SIG-M5 treated with dmso at 0.1 percent for 504 hours (cell line): ENCODE data around the gene ACAD11.
"Not testable (repeated sequence)": the region's sequence is repeated elsewhere in the genome, so short reads cannot be mapped to it uniquely, and the experiment has no call there.

ENCODE experiments used
- DNase-seq: peaks from one replicate; lab custom pipeline; 2025; ENCODE audit not compliant: unreplicated experiment; lab: John Stamatoyannopoulos, UW

Gene ACAD11

DNA sequence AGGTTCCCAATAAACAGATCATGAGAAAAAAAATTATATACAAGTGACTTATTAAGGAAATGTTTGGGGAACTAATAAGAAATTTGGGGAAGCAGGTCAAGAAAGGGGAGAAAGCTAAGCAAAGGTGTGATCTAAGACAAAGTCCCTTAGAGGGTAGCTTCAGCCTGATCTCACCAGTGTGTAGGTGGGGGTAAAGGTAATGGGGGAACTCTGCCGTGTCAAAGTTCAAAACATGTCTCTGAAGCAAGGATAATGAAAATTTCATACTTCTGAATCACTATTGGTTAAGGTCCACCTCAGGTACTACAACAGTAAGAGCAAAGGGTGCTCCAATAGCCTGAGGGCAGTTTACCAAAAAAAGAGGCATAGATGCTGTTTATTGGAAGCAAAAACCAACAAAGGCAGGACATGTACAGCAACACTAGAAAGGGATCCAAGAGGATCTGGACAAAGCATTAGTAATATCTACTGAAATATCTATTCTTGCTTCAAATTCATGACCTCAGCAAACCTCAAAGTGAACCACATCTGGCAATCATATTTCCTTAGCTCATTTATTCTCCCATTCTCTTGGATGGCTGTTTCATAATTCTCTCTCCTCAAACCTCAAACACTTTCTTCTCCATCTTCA, 6.9 kb downstream of the ACAD11 start:
- DNase-seq: no peak

DNA sequence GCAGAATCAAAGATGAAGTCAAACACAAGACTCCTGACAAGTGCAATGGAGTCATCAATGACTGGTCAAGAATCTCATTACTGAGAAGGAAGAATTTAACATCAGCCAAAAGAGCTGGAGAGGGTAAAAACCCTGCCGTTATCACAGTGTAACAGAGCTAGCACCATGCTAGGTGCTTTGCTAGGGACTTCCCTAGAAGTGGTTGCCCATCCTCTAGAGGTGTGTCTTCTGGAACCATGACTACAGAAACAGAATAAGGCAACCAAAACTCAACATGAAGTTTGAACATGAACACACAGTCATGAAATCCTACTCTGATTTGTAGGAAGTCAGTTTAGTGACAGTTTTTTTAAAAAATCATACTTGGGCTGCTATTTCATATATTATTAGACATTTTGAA, 9.5 kb downstream of the ACAD11 start:
- no peak for DNase-seq

DNA sequence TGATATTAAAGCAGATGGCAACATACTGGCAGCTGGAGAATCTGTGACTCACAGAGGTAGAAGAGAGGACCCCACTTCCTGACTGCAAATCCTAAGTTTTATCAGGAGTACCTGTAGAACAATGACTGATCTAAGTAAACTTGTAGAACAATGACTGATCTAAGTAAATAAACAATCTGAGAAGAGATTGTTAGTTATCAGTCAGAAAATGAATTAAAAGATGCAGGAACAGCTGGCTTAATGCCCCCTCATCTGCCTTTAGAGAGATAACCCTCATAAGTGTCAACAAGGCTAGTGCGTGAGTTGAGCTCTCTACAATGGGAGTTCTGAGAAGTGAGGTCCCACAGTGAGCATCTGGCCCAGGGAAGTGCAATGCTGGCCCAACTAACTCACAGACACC, 14.6 kb downstream of the ACAD11 start:
- no peak for DNase-seq

DNA sequence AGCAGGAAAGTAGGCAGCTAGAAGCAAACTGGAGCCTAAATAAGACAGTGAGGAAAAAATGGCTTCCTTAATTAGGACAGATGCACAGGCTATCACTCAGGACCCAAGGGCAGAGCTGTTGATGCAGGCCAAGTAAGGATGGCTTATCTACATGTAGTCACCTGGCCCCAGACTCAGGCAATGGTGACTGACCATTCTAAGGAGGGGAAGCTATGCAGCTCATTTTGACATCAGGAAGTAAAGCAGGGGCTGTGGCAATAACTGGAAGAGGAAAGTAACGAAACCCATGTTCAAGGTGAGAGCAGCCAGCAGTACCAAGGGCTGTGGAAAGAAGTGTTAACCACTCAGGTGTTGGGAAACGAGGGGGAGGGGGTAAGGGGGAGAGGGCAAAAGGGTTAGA, 16.2 kb downstream of the ACAD11 start:
- no peak for DNase-seq

DNA sequence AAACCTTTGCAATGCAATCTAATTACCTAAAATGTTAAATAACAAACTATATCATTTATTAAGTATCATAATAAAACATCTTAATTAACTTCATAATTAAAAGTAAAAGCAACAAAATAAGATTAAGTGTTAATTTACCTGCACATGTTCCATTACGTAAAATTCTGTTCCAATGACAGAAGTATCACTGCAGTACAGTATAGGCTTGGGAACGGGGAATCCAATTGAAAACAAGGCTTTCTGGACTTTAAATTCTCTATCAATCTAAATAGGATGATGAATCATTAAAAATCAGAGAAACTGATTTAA, 17.1 kb downstream of the ACAD11 start:
- no peak for DNase-seq

DNA sequence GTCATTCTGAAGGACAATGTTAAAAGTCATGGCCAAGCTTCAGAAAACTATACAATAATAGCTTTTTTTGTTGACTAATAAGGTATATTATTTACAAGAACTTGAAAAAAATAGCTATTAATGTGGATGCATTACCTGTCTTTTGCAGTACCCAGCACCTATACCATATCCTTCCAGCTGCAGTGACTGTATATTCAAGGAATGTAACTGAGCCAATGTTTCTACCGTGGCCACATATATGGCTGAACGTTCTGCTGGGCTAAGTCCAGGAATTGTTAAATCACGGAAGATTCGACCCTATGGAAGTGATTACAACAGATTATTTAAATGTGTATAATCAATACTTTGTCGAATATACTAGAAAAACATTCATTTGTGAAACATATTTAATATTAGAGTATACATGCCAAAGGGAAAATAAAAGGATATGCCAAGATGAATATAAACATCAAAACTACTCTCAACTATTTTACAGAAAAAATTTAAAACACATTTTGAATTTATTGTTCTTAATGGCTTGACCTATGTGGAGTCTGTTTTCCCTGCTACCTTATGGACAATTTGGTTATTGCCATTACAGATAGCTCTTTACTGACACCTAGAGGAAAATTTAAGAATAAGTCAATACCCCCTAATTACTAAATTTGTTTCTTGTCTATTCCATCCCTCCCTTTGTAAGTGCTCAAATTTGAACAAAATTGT, 17.6 kb downstream of the ACAD11 start:
- DNase-seq: peak; percentile 78

DNA sequence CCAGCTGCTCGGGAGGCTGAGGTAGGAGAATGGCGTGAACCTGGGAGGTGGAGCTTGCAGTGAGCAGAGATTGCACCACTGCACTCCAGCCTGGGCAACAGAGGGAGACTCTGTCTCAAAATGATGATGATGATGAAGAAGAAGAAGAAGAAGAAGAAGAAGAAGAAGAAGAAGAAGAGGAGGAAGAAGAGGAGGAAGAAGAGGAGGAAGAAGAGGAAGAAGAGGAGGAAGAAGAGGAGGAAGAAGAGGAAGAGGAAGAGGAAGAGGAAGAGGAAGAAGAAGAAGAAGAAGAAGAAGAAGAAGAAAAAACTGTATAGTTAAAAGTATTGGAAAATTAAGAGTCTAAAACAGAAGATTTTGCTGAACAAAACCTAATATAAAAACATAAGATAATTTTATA, 18.2 kb downstream of the ACAD11 start:
- not testable (repeated sequence) for DNase-seq

DNA sequence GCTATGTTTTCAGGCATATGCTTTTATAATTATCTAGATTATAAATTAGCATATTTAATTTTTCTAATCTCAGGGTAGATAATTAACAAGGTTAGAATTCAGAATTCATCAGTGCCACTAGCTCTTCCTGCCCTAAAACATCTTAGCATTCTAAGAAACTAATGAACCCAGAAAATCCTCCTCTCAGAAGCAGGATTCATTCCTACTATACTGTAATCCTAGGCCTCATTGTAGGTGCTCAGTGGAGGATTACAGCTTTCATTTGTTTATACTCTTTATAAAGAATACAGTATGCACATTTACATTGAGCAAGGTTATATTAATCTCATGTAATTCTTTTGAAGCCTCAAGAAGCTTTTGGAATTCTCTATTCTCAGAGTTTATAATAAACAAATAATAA, 20.9 kb downstream of the ACAD11 start:
- DNase-seq: no peak

DNA sequence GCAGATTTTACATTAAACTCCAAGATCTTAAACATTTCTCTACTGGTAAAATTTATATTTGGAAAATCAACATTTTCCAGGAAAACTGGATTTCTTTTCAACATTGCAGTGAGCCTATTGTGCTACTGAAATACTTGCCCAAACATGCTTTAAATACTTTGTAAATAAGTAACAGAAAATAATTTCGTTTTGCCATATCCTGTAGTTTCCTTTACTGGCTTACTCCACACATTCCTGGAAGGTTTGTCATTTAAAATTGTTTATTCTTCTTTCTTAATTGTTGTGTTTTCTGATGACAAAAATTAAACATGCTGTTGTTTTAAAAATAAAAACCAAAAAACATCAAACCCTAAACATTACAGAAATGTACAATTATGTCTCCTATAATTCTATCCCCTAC, 22.0 kb downstream of the ACAD11 start:
- DNase-seq: no peak

DNA sequence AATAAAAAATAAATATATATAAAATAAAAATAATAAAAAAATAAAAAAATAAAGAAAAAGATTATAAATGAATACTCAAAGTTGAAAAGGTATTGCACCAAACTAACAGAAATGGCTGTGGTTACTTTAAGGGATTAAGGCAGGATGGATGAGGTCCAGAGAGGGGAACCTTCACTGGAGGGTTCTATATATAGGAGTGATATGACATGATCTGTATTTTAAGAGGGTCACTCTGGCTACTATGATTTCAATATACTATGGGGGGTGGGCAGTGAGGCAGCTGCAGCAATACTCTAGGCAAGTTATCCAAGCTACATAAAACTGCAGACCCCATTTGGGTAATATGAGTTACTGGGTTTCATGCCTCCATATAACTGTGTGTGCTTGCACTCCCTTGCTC, 24.6 kb downstream of the ACAD11 start:
- DNase-seq: no peak

DNA sequence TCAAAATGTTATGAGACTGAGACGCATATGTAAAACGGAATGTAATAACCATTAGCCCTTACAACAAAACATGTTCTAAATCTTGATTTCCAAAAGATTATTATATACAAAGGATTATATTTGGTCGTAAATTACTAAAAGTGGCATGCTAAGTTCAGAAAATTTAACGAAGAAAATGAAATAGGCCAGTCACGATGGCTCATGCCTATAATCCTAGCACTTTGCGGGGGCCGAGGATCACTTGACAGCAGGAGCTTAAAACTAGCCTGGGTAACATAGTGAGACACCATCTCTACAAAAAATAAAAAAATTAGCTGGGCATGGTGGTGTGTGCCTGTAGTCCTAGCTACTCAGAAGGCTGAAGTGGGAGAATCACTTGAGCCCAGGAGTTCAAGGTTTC, 29.0 kb downstream of the ACAD11 start:
- no peak for DNase-seq

DNA sequence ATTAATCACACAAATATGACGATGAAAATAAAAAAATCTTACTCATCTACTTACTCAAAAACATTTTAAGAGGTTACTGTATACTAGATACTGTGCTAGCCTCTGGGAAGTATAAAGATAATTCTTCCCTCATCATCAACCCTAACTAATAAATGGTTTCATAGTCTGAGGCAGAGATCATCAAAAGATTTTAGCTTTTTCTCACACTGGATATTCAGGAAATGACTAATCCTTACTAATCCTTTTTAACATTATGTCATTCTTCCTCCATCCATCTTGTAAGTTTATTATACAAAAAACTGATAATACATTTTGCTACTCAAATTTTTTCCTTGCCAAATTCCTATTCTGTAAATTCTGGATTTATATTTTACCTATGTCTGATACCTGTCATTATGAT, 29.7 kb downstream of the ACAD11 start:
- DNase-seq: no peak

DNA sequence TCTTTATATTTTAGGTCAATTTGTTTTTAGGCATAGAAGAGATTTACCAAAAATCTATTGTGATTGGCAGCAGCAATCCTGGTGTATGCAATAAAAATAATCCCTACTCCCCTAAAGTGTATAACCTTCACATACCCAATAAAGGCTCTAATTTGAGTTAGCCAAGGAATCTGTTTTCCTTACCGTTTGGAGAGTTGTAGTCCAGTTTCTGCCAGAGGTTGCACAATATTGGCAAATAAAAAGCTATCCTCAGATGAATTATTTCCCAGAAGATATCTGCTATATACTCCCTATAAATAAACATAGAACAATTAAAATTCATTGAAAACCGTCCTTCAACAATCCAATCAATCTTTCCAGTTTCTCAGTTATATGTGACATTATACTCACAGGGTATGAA, 31.5 kb downstream of the ACAD11 start:
- no peak for DNase-seq

DNA sequence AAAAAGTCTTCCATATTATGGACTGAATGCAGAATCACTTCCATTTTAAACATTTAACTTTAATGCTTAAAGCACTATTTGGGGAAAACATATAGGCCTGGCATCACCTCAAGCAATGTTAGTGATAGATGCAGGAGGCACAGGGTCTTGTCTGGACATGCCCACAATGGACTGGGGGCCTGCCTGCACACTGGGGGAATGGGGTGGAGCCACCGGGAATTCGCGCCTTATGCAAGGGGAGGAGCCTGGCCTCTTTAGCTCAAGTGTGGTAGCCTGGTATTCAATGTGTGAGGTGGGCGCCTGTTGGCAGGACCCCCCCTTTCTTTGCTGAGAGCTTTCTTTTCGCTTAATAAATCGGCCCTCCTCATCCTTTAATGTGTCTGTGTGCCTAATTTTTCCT, 32.7 kb downstream of the ACAD11 start:
- DNase-seq: no peak

DNA sequence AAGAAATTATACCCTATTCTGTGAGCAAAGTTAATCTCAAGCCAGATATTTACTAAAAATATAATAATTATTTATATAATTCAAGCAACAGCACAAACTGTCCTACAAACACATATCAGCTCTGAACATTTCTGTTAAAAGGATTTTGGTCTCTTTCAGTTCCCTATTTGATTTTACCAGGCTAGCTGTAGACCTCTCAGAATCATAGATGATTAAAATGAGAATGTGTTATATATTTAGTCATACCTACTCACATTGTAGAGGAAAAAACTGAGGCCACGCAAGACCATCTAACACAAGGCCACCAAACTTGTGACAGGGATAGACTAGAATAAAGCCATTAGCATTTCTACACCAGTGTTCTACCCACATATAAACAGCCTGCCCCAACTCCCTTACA, 34.0 kb downstream of the ACAD11 start:
- DNase-seq: no peak

DNA sequence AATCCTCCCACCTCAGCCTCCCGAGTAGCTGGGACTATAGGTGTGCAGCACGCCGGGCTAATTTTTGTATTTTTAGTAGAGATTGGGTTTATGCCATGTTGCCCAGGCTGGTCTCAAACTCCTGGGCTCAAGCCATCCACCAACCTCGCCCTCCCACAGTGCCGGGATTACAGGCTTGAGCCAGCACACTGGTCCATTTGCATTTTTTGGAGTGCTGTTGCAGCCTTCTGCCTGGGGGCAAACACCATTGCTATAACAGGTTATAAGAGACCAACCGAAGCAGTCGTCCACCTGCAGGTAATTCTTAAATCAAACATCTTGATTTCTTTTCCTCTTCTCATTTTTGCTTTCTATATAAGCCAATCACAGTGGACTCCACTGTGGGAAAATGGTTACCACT, 34.8 kb downstream of the ACAD11 start:
- DNase-seq: no peak

DNA sequence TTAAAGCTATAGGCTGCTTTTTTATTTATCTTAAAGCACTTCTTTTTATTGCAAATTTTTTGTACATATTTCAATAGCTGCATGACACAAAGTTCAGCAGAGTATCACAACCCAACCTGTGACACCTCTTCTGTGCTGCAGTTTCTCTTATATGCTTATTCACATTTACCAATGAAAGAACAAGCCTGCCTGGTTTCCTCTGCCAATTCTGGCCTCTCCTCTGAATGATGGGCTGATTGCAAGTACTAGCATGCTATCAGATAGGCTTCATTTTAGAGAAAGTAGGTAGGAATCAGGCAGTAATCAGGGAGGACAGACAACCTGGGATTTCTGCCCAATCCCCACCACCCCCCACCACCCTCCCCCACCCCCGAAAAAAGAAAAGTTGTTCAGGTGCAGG, 36.0 kb downstream of the ACAD11 start:
- no peak for DNase-seq

DNA sequence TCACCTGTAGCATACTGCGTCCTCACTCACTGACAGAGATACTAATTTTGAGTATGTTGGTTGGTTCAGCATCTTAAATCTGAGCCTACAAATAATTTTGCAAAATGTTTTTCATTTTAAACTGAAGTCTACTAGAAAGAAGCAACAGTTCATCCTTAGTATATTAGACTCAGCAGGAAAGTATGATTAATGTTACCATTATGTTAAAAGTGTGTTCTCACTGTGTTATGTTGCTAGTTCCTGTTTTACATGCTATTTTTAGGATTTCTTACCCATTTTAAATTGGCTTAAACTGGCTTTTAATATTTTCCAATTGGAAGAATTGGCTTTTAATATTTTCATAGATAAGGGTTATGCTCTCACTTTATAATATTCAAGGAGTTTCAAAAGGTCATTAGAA, 36.8 kb downstream of the ACAD11 start:
- no peak for DNase-seq

DNA sequence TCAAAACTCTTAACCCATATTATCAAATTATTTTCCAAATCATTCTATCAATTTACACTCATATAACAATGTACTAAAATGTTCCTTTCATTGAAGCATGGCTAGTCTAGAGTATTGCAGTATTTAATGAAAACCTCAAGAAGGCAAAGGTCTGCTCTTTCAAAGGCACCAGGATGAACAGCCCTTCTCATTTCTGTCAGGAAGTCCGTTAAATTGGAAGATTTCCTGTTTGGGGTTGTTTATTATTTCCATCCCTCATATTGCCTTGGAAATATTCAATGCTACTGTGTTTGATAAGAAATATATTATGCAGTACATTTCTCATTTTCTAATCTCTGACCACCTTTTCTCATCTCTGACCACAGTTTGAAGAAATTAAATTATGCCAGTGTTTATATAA, 37.5 kb downstream of the ACAD11 start:
- DNase-seq: no peak

DNA sequence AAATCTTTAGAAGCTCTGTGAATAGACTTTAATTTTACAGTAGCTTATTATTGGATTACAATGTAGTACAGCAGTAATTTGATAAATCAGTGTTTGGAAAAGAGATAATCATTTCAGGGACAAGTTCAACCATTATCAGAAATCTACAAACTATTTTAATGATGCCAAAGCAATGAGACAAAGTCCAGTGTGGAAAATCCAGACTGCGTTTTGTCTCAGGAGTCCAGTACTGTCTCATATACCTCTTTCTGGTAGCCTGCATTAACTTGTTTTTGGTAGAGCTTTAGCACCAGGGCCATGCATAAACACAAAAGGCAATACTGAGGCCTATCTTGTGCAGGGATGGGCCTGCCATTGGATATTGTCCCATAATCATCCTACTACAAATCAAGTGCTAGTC, 42.8 kb downstream of the ACAD11 start:
- DNase-seq: no peak

DNA sequence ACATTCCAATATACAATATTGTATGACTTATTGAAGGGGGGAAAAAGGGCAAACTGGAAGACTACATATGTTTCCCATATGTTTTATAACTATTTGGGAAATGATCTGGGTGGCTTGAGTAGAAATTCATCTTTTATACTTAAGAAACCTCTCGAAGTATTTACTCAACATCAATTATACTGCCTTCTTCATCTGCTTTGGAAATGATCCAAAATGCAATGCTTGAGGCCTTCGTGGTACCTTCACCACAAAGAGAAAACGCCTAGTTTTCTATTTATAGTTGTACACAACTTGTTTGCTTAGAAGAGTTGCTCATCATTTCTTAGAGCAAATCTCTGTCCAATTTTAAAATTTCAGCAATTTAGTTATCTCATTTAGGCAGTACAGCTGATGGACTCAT, 43.7 kb downstream of the ACAD11 start:
- no peak for DNase-seq

DNA sequence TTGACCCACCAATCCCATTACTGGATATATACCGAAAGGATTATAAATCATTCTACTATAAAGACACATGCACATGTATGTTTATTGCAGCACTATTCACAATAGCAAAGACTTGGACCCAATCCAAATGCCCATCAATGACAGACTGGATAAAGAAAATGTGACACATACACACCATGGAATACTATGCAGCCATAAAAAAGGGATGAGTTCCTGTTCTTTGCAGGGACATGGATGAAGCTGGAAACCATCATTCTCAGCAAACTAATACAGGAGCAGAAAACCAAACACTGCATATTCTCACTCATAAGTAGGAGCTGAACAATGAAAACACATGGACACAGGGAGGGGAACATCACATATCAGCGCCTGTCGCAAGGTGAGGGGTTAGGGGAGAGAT, 44.3 kb downstream of the ACAD11 start:
- not testable (repeated sequence) for DNase-seq

DNA sequence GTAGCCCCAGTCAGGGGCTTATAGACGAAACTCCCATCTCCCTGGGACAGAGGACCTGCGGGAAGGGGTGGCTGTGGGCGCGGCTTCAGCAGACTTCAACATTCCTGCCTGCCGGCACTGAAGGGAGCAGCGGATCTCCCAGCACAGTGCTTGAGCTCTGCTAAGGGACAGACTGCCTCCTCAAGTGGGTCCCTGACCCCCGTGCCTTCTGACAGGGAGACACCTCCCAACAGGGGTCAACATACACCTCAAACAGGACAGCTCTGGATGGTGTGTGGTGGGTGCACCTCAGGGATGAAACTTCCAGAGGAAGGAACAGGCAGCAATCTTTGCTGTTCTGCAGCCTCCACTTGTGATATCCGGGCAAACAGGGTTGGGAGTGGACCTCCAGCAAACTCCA, 53.0 kb downstream of the ACAD11 start:
- DNase-seq: not testable (repeated sequence)
